GM12864 (cell line): ENCODE measurements around the gene IL1A.

Experiments used
- DNase-seq: peaks from one replicate; pipeline ENCODE4 v3.0.0-alpha.2; 2011; ENCODE audit warnings: low read depth
- H3K4me3 ChIP-seq: 2 replicates; pipeline ENCODE4 v1.5.1; 2011; ENCODE audit warnings: mild to moderate bottlenecking, low read depth, low read length, control low read depth
- TF ChIP-seq, protein P1 (sequence below): IDR thresholded peaks from 2 replicates; pipeline ENCODE4 v1.5.1; 2011; ENCODE audit warnings: low read depth, mild to moderate bottlenecking, moderate library complexity, low read length, control low read depth, inconsistent platforms; ENCODE audit errors: missing control alignments

The IL1A gene

DNA sequence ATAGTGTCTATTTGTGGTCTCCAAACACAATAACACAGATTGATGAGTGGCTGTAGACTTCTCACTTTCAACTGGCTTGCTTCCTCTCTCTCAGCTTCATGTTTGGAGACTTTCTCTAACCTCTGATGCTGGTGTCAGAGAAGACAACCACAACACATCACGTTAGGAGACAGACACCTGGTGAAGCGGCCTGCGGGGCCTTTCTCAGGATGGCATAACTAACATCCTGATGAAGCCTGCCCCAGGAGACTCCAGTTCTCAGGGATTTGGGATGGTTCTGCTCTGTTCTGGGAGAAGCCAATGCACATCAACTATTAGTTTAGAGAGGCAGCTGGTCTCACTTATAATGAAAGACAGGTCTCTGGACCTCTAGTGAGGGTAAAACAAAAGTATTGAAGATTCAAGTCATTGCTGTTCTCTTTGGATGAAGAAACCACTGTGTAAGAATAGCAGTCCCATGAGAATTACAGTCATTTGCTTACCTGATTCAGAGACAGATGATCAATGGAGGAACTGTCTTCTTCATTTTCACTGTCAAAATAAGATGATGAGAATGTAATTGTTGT is 2.0 kb downstream of the IL1A start:
- DNase-seq = no peak
- TF ChIP-seq, protein P1, sequence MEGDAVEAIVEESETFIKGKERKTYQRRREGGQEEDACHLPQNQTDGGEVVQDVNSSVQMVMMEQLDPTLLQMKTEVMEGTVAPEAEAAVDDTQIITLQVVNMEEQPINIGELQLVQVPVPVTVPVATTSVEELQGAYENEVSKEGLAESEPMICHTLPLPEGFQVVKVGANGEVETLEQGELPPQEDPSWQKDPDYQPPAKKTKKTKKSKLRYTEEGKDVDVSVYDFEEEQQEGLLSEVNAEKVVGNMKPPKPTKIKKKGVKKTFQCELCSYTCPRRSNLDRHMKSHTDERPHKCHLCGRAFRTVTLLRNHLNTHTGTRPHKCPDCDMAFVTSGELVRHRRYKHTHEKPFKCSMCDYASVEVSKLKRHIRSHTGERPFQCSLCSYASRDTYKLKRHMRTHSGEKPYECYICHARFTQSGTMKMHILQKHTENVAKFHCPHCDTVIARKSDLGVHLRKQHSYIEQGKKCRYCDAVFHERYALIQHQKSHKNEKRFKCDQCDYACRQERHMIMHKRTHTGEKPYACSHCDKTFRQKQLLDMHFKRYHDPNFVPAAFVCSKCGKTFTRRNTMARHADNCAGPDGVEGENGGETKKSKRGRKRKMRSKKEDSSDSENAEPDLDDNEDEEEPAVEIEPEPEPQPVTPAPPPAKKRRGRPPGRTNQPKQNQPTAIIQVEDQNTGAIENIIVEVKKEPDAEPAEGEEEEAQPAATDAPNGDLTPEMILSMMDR = no peak
- peak overlapping the region; percentile 22; the same call in 1 of the 2 replicates for H3K4me3 ChIP-seq

DNA sequence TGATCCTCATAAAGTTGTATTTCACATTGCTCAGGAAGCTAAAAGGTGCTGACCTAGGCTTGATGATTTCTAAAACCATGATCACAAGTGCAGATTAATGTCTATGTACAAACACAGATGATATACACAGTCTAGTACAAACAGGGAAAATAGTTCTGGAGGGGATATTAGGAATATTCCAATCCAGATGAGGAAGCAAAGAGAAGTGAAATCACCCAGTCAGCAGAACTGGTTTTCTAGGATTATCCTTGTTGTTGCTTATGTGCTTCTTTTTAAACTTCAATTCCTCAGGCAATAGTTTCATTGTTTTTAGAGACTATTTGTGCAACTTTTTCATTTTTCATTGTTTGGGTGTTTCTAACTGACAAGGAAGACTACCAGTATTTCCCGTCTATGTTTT is 4.7 kb downstream of the IL1A start:
- TF ChIP-seq, protein P1 = no peak
- DNase-seq = no peak
- no peak overlapping the region for H3K4me3 ChIP-seq

DNA sequence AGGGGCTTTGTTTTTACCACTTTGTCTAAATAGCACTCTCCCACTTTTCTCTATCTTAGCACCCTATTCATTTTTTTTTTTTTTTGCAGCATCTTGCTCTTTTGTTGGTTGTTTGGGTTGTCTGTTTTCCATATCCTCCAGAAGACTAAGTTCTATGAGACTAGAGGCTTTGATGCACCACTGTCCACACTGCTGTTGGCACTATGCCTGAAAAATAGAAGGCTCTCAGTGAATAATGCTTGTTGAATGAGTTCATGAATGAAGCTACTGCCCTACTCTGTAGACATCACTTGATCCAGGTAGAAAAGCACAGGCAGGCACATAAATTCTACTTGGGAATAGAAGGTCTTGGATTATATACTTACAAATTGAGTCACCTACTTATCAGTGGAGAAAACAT is 7.3 kb downstream of the IL1A start:
- no peak for DNase-seq
- no peak overlapping the region for H3K4me3 ChIP-seq
- TF ChIP-seq, protein P1 = no peak

DNA sequence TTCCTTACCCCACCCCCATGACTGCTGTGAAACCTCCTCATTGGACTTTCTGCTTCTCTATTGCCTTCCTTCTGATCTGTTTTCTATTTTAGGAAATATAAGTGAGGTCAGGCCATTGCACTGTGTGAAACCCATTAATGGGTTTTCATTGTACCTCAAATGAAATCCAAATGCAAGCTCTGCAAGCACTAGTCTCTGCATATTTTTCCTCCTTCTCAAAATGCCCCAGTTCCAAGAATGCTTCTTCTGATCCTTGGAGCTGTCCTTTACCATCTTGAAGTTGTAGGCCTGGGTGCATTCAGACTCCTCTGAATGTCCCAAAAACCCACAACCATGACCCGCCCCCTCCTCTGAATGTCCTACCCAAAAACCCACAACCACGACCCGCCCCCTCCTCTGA is 8.2 kb downstream of the IL1A start:
- H3K4me3 ChIP-seq = no peak overlapping the region
- no peak for DNase-seq
- TF ChIP-seq, protein P1 = no peak

DNA sequence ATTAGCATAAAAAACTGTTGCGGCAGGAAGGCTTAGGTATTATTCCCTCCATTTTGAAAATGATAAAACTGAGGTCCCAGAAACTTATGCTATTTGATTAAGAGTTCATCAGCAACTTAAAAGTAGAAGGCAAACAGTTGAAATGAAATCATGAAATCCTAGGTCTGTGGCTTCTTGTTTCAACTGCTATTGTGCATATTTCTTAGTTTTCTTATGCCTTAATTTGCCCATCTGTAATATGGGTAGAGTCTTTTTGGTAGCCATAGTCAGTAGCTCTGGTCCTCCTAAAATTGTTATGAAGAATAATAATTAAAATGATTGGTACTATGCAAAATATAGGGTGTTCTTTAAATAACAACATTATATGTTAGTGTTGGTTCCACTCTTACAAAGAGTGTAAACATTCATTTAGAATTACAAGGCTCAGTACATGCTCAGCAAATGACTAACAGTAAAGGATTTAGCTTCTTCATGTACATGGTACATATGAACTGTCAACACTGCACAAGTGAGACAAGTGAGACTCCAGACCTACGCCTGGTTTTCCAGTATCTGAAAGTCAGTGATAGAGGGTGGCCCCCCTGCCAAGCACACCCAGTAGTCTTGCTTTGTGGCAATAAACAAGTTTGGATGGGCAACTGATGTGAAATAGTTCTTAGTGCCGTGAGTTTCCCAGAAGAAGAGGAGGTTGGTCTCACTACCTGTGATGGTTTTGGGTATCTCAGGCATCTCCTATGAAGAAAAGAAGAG is 9.6 kb downstream of the IL1A start:
- DNase-seq = no peak
- no peak overlapping the region for H3K4me3 ChIP-seq
- TF ChIP-seq, protein P1 = no peak

DNA sequence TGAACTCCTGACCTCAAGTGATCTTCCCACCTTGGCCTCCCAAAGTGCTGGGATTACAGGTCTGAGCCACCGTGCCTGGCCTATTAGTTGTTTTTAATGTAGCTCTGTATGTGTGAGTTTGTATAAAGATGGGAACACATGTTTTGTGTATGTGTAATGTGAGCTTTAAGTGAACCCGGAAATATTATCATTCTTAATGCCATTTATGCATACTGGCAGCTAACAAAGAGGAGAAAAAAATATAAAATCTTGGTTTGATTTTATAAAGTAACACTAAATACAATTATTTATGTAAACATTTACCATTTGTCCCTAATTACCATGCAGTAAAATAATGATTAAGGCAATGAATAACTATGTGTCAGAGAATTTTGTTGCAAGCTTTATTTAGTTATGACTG is 10.7 kb downstream of the IL1A start:
- no peak for DNase-seq
- TF ChIP-seq, protein P1 = no peak
- no peak overlapping the region for H3K4me3 ChIP-seq
